ENCODE data around the gene PEX26. TPM values are rescaled to one million over a fixed set of nuclear protein-coding genes. Genes with fewer than 3 reads are reported as not detected.
"Not testable (repeated sequence)": the region's sequence is repeated elsewhere in the genome, so short reads cannot be mapped to it uniquely, and the experiment has no call there.

Gene PEX26
- total RNA-seq, 2 experiments from 2014 or later: 19.6 to 20.8 TPM

DNA sequence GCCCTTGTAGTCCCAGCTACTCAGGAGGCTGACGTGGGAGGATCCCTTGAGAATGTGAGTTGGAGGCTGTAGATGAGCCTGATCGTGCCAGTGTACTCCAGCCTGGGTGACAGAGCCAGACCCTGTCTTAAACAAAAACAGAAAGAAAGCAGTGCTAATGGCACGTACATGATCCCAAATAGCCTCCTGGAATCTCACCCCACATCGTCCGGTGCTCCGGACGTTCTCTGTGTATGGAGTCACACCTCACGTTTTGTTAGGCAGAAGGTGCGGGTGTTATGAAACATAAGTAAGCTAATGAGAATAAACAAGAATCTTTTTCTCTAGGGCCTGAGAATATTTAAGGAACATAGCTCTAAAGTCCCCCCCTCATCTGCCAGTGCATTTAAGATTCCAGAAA is 29.7 kb upstream of the PEX26 start:
- no peak for ATAC-seq (ENCODE audit: poor library complexity)
- Histone ChIP-seq H3K27me3 (ENCODE audit: control insufficient read depth in 1 of 2, insufficient read depth in 2 of 2, low read length in 2 of 2) (peaks cover 0 to 3% of the 10 kb centered on the region in 2 experiments), H3K36me3 (ENCODE audit: insufficient read depth, low read length) (no peaks in the 10 kb centered on the region), H3K4me1 (ENCODE audit: insufficient read depth, low read length) (no peaks in the 10 kb centered on the region), H3K27ac (ENCODE audit: low read depth in 1 of 2, low read length in 2 of 2) (no peak overlapping the region), H3K9me3 (ENCODE audit: control insufficient read depth in 1 of 2, insufficient read depth in 1 of 2, low read length in 2 of 2) (no peaks in the 10 kb centered on the region), H3K4me3 (ENCODE audit: low read length) (no peak overlapping the region)
- CTCF ChIA-PET: no interaction called here
- Mint-ChIP-seq H3K36me3 (ENCODE audit: low read depth) (no peaks in the 10 kb centered on the region), H3K4me3 (no peak overlapping the region), H3K9me3 (no peaks in the 10 kb centered on the region), H3K4me1 (ENCODE audit: low read depth) (no peaks in the 10 kb centered on the region), H3K27ac (no peak overlapping the region), H3K27me3 (peaks cover 6% of the 10 kb centered on the region)
- POLR2A ChIA-PET: no interaction called here
- no peak for DNase-seq
- TF ChIP-seq, protein P1, sequence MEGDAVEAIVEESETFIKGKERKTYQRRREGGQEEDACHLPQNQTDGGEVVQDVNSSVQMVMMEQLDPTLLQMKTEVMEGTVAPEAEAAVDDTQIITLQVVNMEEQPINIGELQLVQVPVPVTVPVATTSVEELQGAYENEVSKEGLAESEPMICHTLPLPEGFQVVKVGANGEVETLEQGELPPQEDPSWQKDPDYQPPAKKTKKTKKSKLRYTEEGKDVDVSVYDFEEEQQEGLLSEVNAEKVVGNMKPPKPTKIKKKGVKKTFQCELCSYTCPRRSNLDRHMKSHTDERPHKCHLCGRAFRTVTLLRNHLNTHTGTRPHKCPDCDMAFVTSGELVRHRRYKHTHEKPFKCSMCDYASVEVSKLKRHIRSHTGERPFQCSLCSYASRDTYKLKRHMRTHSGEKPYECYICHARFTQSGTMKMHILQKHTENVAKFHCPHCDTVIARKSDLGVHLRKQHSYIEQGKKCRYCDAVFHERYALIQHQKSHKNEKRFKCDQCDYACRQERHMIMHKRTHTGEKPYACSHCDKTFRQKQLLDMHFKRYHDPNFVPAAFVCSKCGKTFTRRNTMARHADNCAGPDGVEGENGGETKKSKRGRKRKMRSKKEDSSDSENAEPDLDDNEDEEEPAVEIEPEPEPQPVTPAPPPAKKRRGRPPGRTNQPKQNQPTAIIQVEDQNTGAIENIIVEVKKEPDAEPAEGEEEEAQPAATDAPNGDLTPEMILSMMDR (IDR thresholded peaks at IDR 0.05): no peak
- intact Hi-C loops (cut with DNase I, micrococcal nuclease): no loop called here

DNA sequence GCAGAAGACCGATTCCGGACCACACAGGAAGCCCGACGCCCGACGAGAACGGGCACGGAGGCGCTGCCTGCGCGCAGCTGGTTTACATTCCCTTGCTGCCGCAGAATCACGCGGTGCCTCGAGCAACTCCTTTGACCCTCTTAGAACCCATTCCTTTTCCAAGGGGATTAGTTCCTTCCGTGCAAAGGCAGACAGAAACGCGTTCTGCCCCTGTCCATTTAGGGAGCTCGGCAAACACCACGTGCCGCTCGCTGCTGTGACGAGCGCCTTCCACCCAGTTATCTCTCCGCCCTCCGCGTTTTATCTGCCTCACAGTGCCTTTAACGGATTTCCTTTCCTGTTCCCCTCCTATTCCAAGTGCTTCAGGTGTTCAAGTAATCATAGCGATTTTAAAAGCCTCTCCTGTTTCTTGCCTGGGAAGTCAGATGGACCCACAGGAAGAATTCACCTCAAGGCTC is 29.3 kb upstream of the PEX26 start:
- Mint-ChIP-seq H3K27me3 (peaks cover 6% of the 10 kb centered on the region), H3K4me1 (ENCODE audit: low read depth) (no peaks in the 10 kb centered on the region), H3K4me3 (no peak overlapping the region), H3K9me3 (no peaks in the 10 kb centered on the region), H3K36me3 (ENCODE audit: low read depth) (no peaks in the 10 kb centered on the region), H3K27ac (no peak overlapping the region)
- CTCF ChIA-PET: no interaction called here
- ATAC-seq (ENCODE audit: poor library complexity) (no peak), DNase-seq (no peak)
- intact Hi-C loops (cut with DNase I, micrococcal nuclease): no loop called here
- Histone ChIP-seq H3K4me1 (ENCODE audit: insufficient read depth, low read length) (no peaks in the 10 kb centered on the region), H3K4me3 (ENCODE audit: low read length) (no peak overlapping the region), H3K9me3 (ENCODE audit: control insufficient read depth in 1 of 2, insufficient read depth in 1 of 2, low read length in 2 of 2) (no peaks in the 10 kb centered on the region), H3K27me3 (ENCODE audit: control insufficient read depth in 1 of 2, insufficient read depth in 2 of 2, low read length in 2 of 2) (peaks cover 0 to 3% of the 10 kb centered on the region in 2 experiments), H3K27ac (ENCODE audit: low read depth in 1 of 2, low read length in 2 of 2) (no peak overlapping the region), H3K36me3 (ENCODE audit: insufficient read depth, low read length) (no peaks in the 10 kb centered on the region)
- TF ChIP-seq, protein P1 (IDR thresholded peaks at IDR 0.05): no peak
- POLR2A ChIA-PET: no interaction called here

DNA sequence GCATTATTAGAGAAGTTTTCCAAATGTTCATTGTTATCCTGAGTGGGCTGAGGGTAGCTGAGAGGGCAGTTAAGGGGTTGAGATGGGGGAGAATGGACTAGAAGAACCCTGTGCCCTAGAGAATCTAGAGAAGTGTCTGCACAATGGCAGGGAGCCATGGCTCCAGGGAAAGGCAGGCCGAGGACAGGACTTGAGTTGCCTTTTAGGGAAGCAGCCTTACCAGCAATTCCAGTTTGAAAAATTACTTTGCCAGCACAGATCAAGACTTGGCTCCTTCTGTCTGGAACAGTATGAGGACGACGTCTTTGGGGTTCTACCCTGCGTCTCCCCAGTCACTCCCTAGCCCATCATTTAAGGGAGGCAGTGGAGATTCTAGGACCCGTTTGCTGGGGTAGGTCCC is 27.7 kb upstream of the PEX26 start:
- intact Hi-C loops (cut with DNase I, micrococcal nuclease): no loop called here
- Histone ChIP-seq H3K27ac (ENCODE audit: low read depth in 1 of 2, low read length in 2 of 2) (no peak overlapping the region), H3K9me3 (ENCODE audit: control insufficient read depth in 1 of 2, insufficient read depth in 1 of 2, low read length in 2 of 2) (no peaks in the 10 kb centered on the region), H3K36me3 (ENCODE audit: insufficient read depth, low read length) (no peaks in the 10 kb centered on the region), H3K4me1 (ENCODE audit: insufficient read depth, low read length) (no peaks in the 10 kb centered on the region), H3K27me3 (ENCODE audit: control insufficient read depth in 1 of 2, insufficient read depth in 2 of 2, low read length in 2 of 2) (peaks cover 0 to 3% of the 10 kb centered on the region in 2 experiments), H3K4me3 (ENCODE audit: low read length) (no peak overlapping the region)
- ATAC-seq (ENCODE audit: poor library complexity) (no peak), DNase-seq (no peak)
- Mint-ChIP-seq H3K36me3 (ENCODE audit: low read depth) (no peaks in the 10 kb centered on the region), H3K4me3 (no peak overlapping the region), H3K27ac (no peak overlapping the region), H3K9me3 (no peaks in the 10 kb centered on the region), H3K4me1 (ENCODE audit: low read depth) (no peaks in the 10 kb centered on the region), H3K27me3 (peaks cover 6% of the 10 kb centered on the region)
- TF ChIP-seq, protein P1 (IDR thresholded peaks at IDR 0.05): no peak
- ChIA-PET CTCF (no interaction called here), POLR2A (no interaction called here)

DNA sequence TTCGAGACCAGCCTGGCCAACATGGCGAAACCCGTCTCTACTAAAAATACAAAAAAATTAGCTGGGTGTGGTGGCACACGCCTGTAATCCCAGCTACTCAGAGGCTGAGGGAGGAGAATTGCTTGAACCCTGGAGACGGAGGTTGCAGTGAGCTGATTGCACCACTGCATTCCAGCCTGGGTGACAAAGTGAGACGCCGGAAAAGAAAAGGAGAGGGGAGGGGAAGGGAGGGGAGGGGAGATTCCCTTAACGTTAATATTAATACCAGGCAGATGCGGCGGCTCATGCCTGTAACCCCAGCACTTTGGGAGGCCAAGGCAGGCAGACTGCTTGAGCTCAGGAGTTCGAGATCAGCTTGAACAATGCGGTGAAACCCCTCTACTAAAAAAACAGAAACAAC is 26.7 kb upstream of the PEX26 start:
- H3K4me1 ChIP-seq (ENCODE audit: insufficient read depth, low read length); H3K27me3 ChIP-seq (ENCODE audit: control insufficient read depth in 1 of 2, insufficient read depth in 2 of 2, low read length in 2 of 2); H3K9me3 ChIP-seq (ENCODE audit: control insufficient read depth in 1 of 2, insufficient read depth in 1 of 2, low read length in 2 of 2); H3K27ac Mint-ChIP-seq; POLR2A ChIA-PET; H3K36me3 Mint-ChIP-seq (ENCODE audit: low read depth); CTCF ChIA-PET; DNase-seq; intact Hi-C loops (cut with DNase I, micrococcal nuclease); ATAC-seq (ENCODE audit: poor library complexity); H3K4me3 Mint-ChIP-seq; H3K27ac ChIP-seq (ENCODE audit: low read depth in 1 of 2, low read length in 2 of 2); H3K4me1 Mint-ChIP-seq (ENCODE audit: low read depth); H3K9me3 Mint-ChIP-seq; H3K4me3 ChIP-seq (ENCODE audit: low read length); H3K36me3 ChIP-seq (ENCODE audit: insufficient read depth, low read length); H3K27me3 Mint-ChIP-seq: not testable (repeated sequence)

DNA sequence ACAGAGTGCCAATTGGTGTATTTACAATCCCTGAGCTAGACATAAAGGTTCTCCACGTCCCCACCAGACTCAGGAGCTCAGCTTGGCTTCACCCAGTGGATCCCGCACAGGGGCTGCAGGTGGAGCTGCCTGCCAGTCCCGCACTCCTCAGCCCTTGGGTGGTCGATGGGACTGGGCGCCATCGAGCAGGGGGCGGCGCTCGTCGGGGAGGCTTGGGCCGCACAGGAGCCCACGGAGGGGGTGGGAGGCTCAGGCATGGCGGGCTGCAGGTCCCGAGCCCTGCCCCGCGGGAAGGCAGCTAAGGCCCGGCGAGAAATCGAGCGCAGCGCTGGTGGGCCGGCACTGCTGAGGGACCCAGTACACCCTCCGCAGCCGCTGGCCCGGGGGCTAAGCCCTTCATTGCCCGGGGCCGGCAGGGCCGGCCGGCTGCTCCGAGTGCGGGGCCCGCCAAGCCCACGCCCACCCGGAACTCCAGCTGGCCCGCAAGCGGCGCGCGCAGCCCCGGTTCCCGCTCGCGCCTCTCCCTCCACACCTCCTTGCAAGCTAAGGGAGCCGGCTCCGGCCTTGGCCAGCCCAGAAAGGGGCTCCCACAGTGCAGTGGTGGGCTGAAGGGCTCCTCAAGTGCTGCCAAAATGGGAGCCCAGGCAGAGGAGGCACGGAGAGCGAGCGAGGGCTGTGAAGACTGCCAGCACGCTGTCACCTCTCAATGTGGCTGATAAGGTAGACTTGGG is 24.4 kb upstream of the PEX26 start:
- H3K4me1 ChIP-seq (ENCODE audit: insufficient read depth, low read length); ATAC-seq (ENCODE audit: poor library complexity); H3K4me3 Mint-ChIP-seq; DNase-seq; CTCF ChIA-PET; H3K4me3 ChIP-seq (ENCODE audit: low read length); H3K9me3 Mint-ChIP-seq; intact Hi-C loops (cut with DNase I, micrococcal nuclease); H3K36me3 ChIP-seq (ENCODE audit: insufficient read depth, low read length); H3K27me3 ChIP-seq (ENCODE audit: control insufficient read depth in 1 of 2, insufficient read depth in 2 of 2, low read length in 2 of 2); H3K27ac Mint-ChIP-seq; H3K9me3 ChIP-seq (ENCODE audit: control insufficient read depth in 1 of 2, insufficient read depth in 1 of 2, low read length in 2 of 2); H3K27ac ChIP-seq (ENCODE audit: low read depth in 1 of 2, low read length in 2 of 2); POLR2A ChIA-PET; H3K27me3 Mint-ChIP-seq; H3K4me1 Mint-ChIP-seq (ENCODE audit: low read depth); H3K36me3 Mint-ChIP-seq (ENCODE audit: low read depth): not testable (repeated sequence)
